Raji (cell line): ENCODE data around the gene TAF6.

Source experiments
- POLR2A ChIP-seq: IDR thresholded peaks from 2 replicates; pipeline ENCODE4 v1.6.1; 2011; ENCODE audit warnings: low read depth, low read length, control low read depth; ENCODE audit not compliant: insufficient read depth

TAF6 gene

DNA sequence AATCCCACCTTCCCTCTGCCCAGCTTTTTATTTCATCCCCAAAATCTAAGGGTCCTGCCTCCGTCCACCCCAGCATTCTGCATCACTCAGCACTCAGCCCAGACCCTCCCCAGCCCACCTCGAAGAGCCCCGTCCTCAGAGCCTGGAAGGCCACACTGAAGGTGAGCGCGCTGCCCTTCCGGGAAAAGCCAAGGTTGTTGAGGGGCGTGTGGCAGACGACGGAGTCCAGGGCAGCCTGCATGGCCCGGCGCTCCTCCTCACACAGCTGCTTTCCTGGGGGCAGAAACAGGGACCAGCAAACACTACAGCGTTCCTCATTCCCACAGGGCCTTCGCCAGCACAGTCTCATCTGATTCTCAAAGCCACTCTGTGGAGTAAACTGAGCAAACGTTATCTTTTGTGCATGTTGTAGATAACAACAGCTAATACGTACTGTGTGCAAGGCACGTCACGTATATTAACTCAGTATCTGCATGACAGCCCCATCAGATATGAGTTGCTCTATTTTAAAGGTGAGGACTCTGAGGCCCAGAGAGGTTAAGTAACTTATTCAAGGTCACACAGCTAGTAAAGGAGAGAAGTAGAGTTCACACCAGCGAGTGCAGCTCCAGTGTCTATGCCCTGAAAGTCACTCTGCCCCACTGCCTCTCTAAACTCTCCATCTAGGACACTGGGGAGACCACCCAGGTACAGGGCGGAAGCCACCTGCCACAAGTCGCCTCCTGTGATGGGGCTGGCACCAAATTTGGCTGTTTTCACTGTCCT, 36.6 kb upstream of the TAF6 start:
- TF ChIP-seq POLR2A = 0 out of 2 replicates have a peak, but pooled peaks have one; percentile 4

DNA sequence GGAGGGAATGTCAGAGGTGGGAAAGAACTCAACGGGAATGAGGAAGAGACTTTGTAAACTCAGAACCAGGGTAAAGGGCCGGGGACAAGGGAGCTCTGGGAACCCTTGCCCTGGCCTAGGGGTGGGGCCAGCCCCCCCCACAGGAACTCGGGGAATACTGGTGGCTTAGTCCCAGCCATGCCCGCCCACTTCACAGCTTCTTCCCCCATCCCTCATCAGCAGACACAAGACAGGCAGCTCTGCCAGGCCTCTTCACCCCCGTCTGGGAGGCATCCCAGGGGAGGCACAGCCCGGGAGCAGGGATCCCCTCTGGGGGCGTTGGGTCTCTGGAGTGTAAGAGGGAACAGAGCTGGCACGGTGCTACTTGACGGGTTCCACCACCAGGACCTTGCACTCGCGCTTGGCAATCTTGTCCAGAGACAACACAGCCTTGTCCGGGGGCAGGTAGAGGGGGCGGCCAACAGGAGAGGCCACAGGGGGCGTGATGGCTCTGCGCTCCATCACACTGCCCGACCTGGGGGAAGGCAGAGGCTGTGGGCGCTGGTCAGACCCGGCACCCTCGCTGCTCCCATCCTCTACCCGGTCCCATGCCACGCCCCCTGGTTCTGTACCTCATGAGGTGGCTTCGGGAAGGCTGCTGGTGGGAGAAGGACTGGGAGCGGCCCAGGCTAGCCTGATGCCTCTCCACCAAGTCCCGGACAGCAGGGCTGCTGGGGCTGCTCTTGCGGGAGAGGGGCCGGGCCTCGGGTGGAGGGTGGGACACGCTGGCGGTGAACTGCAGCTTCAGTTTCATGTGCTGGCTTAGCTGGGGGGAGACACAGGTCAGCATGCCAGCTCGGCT, 35.7 kb upstream of the TAF6 start:
- no peak for TF ChIP-seq POLR2A

DNA sequence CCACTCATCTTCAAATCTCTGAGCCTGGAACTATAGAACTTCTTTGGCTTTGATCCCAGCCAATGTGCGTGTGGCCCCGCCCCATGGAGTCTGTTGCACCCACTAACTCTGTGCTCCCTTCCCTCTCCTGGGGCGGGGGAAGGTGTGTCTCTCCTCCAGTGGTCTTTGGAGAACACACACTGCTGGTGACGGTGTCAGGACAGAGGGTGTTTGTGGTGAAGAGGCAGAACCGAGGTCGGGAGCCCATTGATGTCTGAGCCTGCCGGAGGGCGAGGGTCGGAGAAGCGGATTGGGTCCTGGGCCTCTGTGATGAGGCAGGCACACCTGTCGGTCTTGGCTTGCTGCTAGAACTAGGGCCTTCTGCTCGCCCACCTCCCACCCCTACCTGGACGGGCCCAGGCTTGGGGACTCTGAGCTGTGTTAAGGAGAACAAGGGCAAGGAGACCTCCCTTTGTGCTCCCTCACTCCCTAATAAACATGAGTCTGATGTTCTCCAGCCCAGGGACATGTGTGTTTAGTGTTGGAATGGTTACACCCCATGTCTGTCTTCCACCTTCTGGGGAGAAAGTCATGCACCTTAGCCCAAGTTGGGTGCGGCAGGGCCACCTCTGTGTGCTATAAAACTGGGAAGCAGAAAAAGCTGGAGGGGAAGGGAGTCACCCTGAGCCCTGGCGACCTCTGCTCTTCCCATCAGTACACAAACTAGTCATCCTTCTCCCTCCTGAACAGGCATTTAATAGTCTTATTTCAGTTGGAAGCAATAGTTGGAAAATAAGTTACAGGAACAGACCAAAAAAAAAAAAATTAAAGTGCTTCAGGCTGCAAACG, 34.8 kb upstream of the TAF6 start:
- no peak; the same call in 1 of the 2 replicates for TF ChIP-seq POLR2A

DNA sequence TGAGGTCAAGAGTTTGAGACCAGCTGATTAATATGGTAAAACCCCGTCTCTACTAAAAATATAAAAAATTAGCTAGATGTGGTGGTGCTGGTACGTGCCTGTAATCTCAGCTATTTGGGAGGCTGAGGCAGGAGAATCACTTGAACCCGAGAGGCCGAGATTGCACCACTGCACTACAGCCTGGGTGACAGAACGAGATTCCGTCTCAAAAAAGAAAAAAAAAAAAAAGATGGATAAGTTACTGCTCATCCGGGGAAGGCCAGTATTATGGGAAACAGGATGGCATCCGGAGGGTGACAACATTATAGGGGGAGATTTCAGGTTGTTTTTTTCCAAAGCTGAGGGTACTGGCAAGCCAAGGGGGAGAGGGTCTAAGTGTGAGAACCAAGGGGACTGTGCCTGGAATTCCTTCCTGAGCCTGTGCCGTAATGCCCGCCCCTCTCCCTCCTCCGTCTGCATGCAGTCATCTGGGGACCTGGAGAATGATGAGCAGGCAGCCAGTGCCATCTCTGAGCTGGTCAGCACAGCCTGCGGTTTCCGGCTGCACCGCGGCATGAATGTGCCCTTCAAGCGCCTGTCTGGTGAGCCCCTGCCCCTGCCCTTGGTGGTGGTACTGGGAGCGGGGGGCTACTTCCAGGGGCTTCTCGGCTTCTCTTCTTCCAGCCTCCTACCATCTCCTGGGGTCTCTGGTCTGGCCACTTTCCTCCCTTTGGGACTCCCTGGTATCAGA, 33.9 kb upstream of the TAF6 start:
- no peak for TF ChIP-seq POLR2A

DNA sequence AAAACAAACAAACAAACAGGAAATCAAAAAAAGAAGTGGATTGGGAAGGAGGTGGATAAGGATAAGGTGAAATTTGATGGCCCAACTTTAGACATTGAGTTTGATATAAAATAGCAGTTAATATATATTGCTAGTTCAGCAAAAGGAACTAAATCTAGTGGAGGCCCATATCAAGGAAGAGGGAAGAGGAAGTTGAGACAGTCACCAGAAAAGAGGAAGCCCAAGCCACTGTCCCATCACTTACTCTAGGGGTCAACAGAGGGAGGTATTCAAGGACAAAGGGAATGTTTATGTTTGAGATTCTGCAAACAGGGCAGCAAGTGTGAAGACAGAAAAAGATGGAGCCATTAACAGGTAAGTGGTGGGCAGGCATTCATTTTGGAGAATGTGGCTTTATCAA, 33.2 kb upstream of the TAF6 start:
- no peak for TF ChIP-seq POLR2A

DNA sequence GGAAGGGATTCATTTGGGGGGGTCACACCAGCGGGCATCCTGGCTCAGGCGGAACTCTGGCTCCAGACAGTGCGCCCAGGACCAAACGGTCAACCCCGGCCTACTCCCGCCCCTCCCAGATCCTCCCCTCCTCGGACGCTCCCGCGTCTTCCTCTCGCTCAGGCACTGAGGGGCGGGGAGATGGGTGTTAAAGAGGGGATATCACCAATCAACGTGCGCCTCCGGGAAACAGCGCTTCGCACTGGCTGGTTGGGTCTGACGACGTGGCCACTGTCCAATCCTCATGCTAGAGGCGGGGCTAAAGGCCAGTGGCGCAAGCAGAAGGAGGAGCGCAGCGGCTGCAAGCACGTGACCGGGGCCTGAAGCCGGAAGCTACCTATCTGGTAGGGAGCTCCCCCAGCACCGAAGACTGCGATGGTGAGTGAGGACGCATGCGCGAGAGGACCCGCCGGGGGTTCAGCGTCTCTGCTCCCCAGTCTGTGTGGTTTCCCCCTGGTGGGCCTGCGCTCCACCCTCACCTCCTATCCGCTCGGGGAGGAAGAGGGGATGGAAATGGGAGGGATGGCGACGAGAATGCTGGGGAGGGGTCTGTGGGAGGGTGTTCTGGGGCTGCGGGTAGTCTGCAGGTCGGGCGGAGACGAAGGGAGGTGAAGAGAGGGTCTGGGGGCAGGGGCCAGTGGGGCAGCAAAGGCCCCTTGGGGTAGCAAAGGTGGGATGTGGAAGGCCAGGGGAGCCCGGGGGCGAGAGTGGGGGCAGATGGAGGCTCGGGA, 29.6 kb upstream of the TAF6 start, which contains the start of gene LAMTOR4:
LAMTOR4 (plus strand) TSS at position 360 of the 770 bp plus-strand sequence; CDS start at position 415, 55 bp downstream.
- peak; percentile 93 for TF ChIP-seq POLR2A

DNA sequence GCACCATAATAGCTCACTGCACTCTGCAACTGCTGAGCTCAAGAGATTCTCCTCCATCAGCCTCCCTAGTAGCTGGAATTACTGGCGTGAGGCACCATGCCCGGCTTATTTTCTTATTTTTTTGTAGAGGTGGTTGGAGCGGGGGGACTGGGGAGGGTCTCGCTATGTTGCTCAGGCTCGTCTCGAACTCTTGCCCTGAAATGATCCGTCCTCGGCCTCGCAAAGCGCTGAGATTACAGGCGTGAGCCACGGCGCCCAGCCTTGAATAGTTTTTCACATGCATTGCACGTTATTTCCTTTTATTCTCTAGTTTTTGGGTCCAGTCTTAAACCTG, 29.0 kb upstream of the TAF6 start:
- no peak for TF ChIP-seq POLR2A

DNA sequence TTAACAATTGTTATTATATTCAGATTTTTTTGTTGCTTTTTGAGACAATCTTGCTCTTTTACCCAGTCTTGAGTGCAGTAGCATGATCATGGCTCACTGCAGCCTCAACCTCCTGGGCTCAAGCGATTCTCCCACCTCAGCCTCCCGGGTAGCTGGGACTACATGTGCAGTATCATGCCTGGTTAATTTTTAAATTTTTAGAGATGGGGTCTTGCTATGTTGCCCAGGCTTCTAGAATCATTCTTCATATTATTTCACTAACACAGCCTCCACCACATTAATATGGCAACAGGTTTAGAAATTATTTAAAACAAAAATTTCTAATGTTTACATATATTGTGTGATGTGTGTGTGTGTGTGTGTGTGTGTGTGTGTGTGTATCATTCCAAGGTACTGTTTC, 28.1 kb upstream of the TAF6 start:
- TF ChIP-seq POLR2A = no peak

DNA sequence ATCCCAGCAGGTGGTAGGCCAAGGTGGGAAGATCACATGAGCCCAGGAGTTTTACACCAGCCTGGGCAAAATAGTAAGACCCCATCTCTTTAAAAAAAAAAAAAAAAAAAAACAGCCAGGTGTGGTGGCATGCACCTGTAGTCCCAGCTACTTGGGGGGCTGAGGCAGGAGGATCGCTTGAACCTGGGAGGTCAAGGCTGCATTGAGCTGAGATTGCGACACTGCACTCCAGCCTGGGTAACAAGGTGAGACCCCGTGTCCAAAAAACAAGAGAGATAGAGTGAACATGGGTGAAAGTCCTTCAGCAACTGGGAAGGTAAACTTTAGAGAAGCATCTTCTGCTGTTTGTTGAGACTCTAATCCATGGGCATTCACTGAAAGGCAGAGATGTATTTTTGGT, 23.3 kb upstream of the TAF6 start:
- TF ChIP-seq POLR2A = no peak

DNA sequence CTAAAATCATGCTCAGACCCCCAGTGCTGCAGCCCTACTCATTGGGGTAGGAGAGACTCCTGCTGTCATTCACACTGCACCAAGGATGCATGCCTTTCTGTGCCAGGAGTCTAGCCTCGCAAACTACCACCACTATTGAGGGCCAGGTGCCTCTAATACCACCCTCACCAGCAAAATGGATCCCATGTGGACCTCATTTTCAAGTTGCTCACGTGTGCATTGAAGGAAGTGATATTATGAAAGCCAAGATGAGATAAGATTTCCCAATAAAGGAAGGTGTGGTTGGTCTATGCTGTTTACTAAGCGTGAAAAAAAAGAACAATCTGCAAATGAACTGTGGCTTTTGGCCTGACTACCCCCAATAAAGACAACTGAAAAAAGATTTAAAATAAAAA, 22.4 kb upstream of the TAF6 start:
- no peak for TF ChIP-seq POLR2A

DNA sequence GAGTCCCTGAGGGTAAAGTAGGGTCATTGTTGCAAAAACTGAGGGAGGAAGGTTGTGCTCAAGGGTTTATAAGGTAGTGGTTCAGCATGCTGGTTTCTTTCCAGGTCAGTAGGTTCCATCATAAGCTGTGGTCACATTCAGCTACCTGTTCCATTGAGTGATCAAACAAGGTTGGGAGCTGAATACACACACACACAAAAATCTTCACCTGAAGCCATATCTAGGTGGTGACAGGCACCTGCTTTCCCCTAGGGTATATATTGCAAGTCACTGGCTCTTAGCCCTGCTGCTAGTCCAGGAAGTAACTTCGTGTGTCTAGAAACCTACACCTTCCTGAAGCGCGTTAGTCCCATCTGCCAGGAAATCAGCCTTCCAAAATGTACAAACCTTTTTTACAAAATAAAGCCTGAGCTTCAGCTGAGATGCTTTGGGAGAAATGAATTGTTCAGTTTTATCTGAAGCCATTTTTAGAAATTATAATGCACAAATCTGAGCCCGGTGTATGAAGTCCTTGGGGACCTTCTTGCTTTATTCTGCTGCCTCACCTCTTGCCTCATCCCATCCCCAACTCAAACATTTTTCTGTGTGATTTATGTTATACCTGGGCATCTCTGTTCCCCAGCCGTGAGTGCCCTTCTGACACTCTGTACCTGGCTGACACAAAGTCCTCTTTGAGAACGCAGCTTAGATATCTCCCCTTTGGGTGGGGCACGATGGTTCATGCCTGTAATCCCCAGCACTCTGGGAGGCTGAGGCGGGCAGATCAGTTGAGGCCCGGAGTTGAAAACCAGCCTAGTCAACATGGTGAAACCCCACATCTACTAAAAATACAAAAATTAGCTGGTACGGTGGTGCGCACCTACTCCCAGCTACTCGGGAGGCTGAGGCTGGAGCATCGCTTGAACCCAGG, 18.9 kb upstream of the TAF6 start:
- TF ChIP-seq POLR2A = no peak

DNA sequence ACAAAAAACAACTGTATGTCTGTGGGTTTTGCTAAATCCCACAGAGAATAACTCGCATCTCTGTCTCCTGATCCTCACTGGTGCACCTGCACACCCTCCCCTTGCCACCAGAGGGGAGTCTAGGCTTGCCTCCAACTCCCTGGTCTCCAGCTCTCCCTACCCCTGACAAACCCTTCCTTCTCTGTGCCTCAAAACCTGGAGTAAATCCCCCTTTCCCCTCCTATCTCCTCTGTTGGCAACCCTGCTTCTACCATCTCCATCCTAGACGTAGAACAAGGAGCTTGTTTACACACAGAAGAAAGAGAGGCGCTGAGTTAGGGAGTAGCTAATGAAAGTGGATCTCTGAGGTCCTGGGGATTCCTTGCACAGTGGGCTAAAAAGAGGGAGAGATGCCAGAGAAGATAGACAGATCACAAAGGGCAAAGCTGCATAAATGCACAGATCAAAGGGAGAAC, 13.6 kb upstream of the TAF6 start:
- no peak for TF ChIP-seq POLR2A

DNA sequence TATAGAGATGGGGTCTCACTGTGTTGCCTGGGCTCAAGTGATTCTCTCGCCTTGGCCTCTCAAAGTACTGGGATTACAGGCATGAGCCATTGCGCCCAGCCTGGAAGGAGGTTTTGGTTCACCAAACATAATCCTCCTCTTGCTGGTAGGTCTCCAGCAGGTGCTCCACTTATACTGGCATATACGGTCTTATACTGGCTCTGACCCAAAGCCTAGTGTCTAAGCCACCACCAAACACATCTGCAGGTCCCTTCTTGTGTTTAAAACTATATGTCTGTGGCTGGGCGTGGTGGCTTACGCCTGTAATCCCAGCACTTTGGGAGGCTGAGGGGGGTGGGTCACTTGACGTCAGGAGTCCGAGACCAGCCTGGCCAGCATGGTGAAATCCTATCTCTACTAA, 13.0 kb upstream of the TAF6 start:
- TF ChIP-seq POLR2A = no peak
